Endothelial cell of umbilical vein (primary cell): ENCODE results near the gene ADD1. TPM values are rescaled to one million over a fixed set of nuclear protein-coding genes. Genes with fewer than 3 reads are reported as not detected.

Source experiments
- BruUV-seq: library from RNA; stranded (reverse); fragments of 400-500 nt; replicated peaks from 2 replicates; lab custom pipeline; 2021; lab: Mats Ljungman, UMichigan
- CTCF ChIA-PET: fragments of 300-600, 350-600 bp; sonication (Branson Sonifier 250); formaldehyde crosslinking; loops from one replicate; lab custom pipeline; 2021; ENCODE audit warnings: antibody characterized with exemption, inconsistent platforms; lab: Charles Lee
- POLR2A ChIA-PET: fragments of 300-600, 350-600 bp; sonication (Branson Sonifier 250); formaldehyde crosslinking; loops from one replicate; lab custom pipeline; 2021; ENCODE audit warnings: antibody characterized with exemption, inconsistent platforms; lab: Charles Lee
- DNase-seq: peaks from one replicate; pipeline ENCODE4 v3.0.0-alpha.2; 2011; ENCODE audit warnings: low read depth, low spot score
- FAIRE-seq: peaks from 2 replicates; lab custom pipeline; 2011; peaks lifted over from hg19 to GRCh38; lab: Jason Lieb, UNC
- H2AFZ ChIP-seq: 2 replicates; pipeline ENCODE4 v1.6.0; 2012; ENCODE audit warnings: low read depth, low read length, control low read depth, inconsistent platforms
- H3K27ac ChIP-seq: 2 replicates; pipeline ENCODE4 v1.5.1; 2011; ENCODE audit warnings: low read depth, mild to moderate bottlenecking, control low read depth, low read length, moderate library complexity; ENCODE audit not compliant: insufficient read depth
- H3K27me3 ChIP-seq, 2 experiments: 2 replicates each; pipeline versions ENCODE4 v1.6.0 to v1.6.1; 2011; ENCODE audit warnings: low read length in 2 of 2, mixed read lengths in 1 of 2; ENCODE audit not compliant: control insufficient read depth in 2 of 2, insufficient read depth in 2 of 2
- H3K36me3 ChIP-seq, 2 experiments: 2 replicates in 1 of 2; 3 replicates in 1 of 2; pipeline ENCODE4 v1.5.1; 2011; ENCODE audit warnings: low read length in 2 of 2, mild to moderate bottlenecking in 1 of 2, moderate library complexity in 1 of 2; ENCODE audit not compliant: control insufficient read depth in 2 of 2, insufficient read depth in 2 of 2; ENCODE audit errors: extremely low read depth in 1 of 2
- H3K4me1 ChIP-seq: 3 replicates; pipeline ENCODE4 v1.5.1; 2011; ENCODE audit warnings: mild to moderate bottlenecking, low read length; ENCODE audit not compliant: control insufficient read depth, insufficient read depth; ENCODE audit errors: extremely low read depth
- H3K4me2 ChIP-seq: 2 replicates; pipeline ENCODE4 v1.6.1; 2011; ENCODE audit warnings: low read length, control low read depth, mixed read lengths; ENCODE audit not compliant: insufficient read depth
- H3K4me3 ChIP-seq, 3 experiments: fragments of 200-600 bp in 1 of 3; sonication (generic), shearing (Covaris generic) in 1 of 3; replicated peaks in 1 of 3; 2 replicates each; pipeline ENCODE4 v1.5.1; 2011 to 2016; ENCODE audit warnings: control low read depth in 3 of 3, low read length in 3 of 3, mild to moderate bottlenecking in 2 of 3, inconsistent platforms in 1 of 3, low read depth in 1 of 3, moderate library complexity in 1 of 3; ENCODE audit not compliant: insufficient read depth in 1 of 3
- H3K79me2 ChIP-seq: 2 replicates; pipeline ENCODE4 v1.6.0; 2012; ENCODE audit warnings: low read length, inconsistent platforms; ENCODE audit not compliant: control insufficient read depth, insufficient read depth
- H3K9ac ChIP-seq: replicated peaks from 2 replicates; pipeline ENCODE3; 2011; ENCODE audit warnings: low read length, control low read depth; ENCODE audit not compliant: insufficient read depth; ENCODE audit errors: extremely low read depth
- H3K9me1 ChIP-seq: replicated peaks from 3 replicates; pipeline ENCODE4 v1.6.0; 2011; ENCODE audit warnings: mild to moderate bottlenecking, low read length; ENCODE audit not compliant: control insufficient read depth, insufficient read depth; ENCODE audit errors: extremely low read depth
- H3K9me3 ChIP-seq: replicated peaks from 2 replicates; pipeline ENCODE4 v1.5.1; 2012; ENCODE audit warnings: low read length, inconsistent platforms; ENCODE audit not compliant: control insufficient read depth, insufficient read depth
- H4K20me1 ChIP-seq: replicated peaks from 2 replicates; pipeline ENCODE3; 2011; ENCODE audit warnings: mild to moderate bottlenecking, low read length; ENCODE audit not compliant: control insufficient read depth, insufficient read depth; ENCODE audit errors: extremely low read depth
- CTCF ChIP-seq, 2 donors: IDR thresholded peaks; 1 replicate in 1 of 2; 2 replicates in 1 of 2; pipeline ENCODE4 v1.5.1; 2011; ENCODE audit warnings: low read length in 2 of 2, mild to moderate bottlenecking in 2 of 2, moderate library complexity in 2 of 2, control low read depth in 1 of 2, inconsistent platforms in 1 of 2, low read depth in 1 of 2; ENCODE audit not compliant: insufficient read depth in 1 of 2; ENCODE audit errors: extremely low read depth in 1 of 2
- EZH2 ChIP-seq: IDR thresholded peaks from 2 replicates; pipeline ENCODE4 v1.6.1; 2012; ENCODE audit warnings: borderline replicate concordance, low read depth, mild to moderate bottlenecking, moderate library complexity, low read length, inconsistent platforms; ENCODE audit not compliant: severe bottlenecking
- FOS ChIP-seq: IDR thresholded peaks from 2 replicates; pipeline ENCODE4 v1.6.1; 2011; ENCODE audit warnings: mild to moderate bottlenecking, low read length, moderate library complexity, borderline replicate concordance; ENCODE audit not compliant: insufficient read depth
- GATA2 ChIP-seq: IDR thresholded peaks from 2 replicates; pipeline ENCODE4 v1.7.0; 2011; ENCODE audit warnings: low read depth, mild to moderate bottlenecking, moderate library complexity, mixed read lengths, low read length; ENCODE audit not compliant: insufficient read length, insufficient read depth
- JUN ChIP-seq: IDR thresholded peaks from 2 replicates; pipeline ENCODE4 v1.6.1; 2011; ENCODE audit warnings: borderline replicate concordance, low read depth; ENCODE audit not compliant: insufficient read length, insufficient read depth
- MYC ChIP-seq: IDR thresholded peaks from one replicate; pipeline ENCODE4 v1.6.1; 2011; ENCODE audit warnings: mild to moderate bottlenecking, low read depth, low read length
- POLR2AphosphoS5 ChIP-seq: IDR thresholded peaks from 2 replicates; pipeline ENCODE4 v1.6.1; 2012; ENCODE audit warnings: low read depth, mild to moderate bottlenecking, control low read depth, low read length, moderate library complexity; ENCODE audit not compliant: insufficient read depth
- dilution Hi-C: fragments of 300-500 bp; cut with MboI; formaldehyde crosslinking; loops from one replicate; pipeline ENCODE4 v1.15.0; 2019; ENCODE audit warnings: low sequenced_read_pairs; ENCODE audit not compliant: extremely low pct_ligation_motif_present
- intact Hi-C: fragments of 100-400 bp; cut with micrococcal nuclease; formaldehyde crosslinking; loops from one replicate; pipeline ENCODE4 v1.10.0; 2022
- polyA plus RNA-seq, 4 experiments: library from polyadenylated mRNA; depleted of rRNA in 3 of 4; stranded (reverse) in 3 of 4; unstranded in 1 of 4; fragments of >200 nt; gene quantifications; 2 replicates each; pipeline versions ENCODE4 v1.2.1 to v1.2.3, GENCODE V29; 2011 to 2012; ENCODE audit warnings: missing spikeins in 1 of 4
- total RNA-seq: library from RNA; stranded (reverse); gene quantifications from 2 replicates; pipeline ENCODE4 v1.2.3, GENCODE V29; 2021

ADD1 gene
- total and polyA plus RNA-seq, 2 donors (not counting 3 experiments of a cell fraction or from before 2014, with no cell fraction given): 219 to 305 TPM

DNA sequence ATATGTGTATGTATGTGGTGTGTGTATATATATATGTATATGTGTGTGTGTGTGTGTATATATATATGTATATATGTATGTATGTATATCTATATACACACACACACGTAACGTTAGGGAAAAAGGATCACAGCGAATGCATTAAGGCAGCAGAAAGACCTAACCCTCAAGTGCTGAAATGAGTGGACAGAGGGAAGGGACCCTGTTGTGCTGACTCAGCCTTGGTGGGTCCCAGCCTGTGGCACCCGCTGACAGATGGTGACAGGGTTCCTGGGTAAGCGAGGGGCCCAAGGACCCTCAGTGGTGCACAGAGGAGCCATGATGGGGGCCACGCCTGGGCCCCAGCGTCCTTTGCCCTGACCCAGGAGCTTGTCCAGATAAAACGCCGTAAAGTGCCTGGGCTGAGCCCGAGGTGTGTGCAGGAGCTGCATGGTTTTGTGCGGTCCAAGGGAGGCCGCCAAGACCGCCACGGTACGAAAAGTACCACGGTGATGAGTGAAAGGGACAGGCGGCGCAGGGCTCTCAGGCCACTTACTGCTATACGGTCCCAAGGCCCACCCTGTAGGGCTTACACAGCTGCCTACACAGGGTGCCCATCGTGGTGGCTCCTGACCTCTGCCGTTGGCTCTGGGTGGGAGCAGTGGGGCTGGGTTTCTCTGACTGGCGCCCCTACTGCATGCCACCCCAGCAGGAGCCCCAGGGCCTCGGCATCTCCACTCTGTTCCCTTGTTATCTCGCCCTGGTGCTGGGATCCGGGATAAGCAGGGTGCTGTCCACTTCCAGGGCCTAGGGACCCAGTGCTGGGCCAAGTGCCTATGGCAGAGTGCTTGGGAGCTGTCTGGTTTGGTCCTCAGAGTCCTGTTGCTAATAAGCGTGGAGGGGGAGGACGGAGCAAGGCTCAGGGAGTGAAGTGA is 40.8 kb upstream of the ADD1 start:
- Histone ChIP-seq H3K9ac (no peak overlapping the region), H3K27me3 (no peaks in the 10 kb centered on the region), H3K79me2 (peaks cover 34% of the 10 kb centered on the region), H2AFZ (no peak overlapping the region), H3K9me3 (no peaks in the 10 kb centered on the region), H3K4me1 (peaks cover 55% of the 10 kb centered on the region), H3K36me3 (no peaks in the 10 kb centered on the region), H3K9me1 (no peaks in the 10 kb centered on the region), H3K4me3 (no peak overlapping the region), H3K27ac (no peak overlapping the region), H4K20me1 (no peaks in the 10 kb centered on the region), H3K4me2 (no peak overlapping the region)
- dilution Hi-C loops (no loop called here), intact Hi-C loops (no loop called here)
- FAIRE-seq (no peak), DNase-seq (no peak)
- TF ChIP-seq EZH2 (no peak), GATA2 (no peak), FOS (no peak), JUN (no peak), MYC (no peak), CTCF (IDR thresholded peaks at IDR 0.05; ENCODE audit: extremely low read depth in 1 of 2, insufficient read depth in 1 of 2, low read depth in 1 of 2, low read length in 2 of 2) (no peak), POLR2AphosphoS5 (no peak)
- BruUV-seq: no TSS peak
- ChIA-PET CTCF (no interaction called here), POLR2A (no interaction called here)
